Vagina (tissue), 2 donors: Measurements from ENCODE around the gene DNAJC3. TPM values are rescaled to one million over a fixed set of nuclear protein-coding genes. Genes with fewer than 3 reads are reported as not detected.
"Not testable (repeated sequence)": the region's sequence is repeated elsewhere in the genome, so short reads cannot be mapped to it uniquely, and the experiment has no call there.

ENCODE experiments used
- DNase-seq, 2 donors: peaks; one replicate each; pipeline ENCODE4 v3.0.0-alpha.2; 2017; ENCODE audit errors: extremely low spot score in 2 of 2
- H3K27ac ChIP-seq: fragments of 200-600 bp; sonication (generic); one replicate; pipeline ENCODE4 v1.5.1; 2019
- H3K27me3 ChIP-seq: fragments of 200-600 bp; sonication (generic); one replicate; pipeline ENCODE4 v1.5.1; 2019
- H3K36me3 ChIP-seq, 2 donors: fragments of 200-600 bp; sonication (generic); one replicate each; pipeline ENCODE4 v1.5.1; 2017 to 2019
- H3K4me1 ChIP-seq: fragments of 200-600 bp; sonication (generic); one replicate; pipeline ENCODE4 v1.5.1; 2019
- H3K4me3 ChIP-seq, 2 donors: fragments of 200-600 bp; sonication (generic); 1 replicate in 1 of 2; 2 replicates in 1 of 2; pipeline ENCODE4 v1.5.1; 2016 to 2019
- H3K9me3 ChIP-seq: fragments of 200-600 bp; sonication (generic); one replicate; pipeline ENCODE4 v1.5.1; 2019
- POLR2A ChIP-seq, 2 donors: fragments of 450-650 bp; IDR thresholded peaks; one replicate each; pipeline ENCODE4 v1.6.1; 2017; ENCODE audit warnings: antibody characterized with exemption in 2 of 2, mild to moderate bottlenecking in 2 of 2, moderate library complexity in 2 of 2
- POLR2AphosphoS5 ChIP-seq, 2 donors: sonication (generic); formaldehyde crosslinking; IDR thresholded peaks; one replicate each; pipeline ENCODE4 v1.9.0; 2017; ENCODE audit warnings: antibody characterized with exemption in 2 of 2, mild to moderate bottlenecking in 2 of 2, low read depth in 1 of 2; ENCODE audit not compliant: insufficient read depth in 1 of 2
- intact Hi-C: fragments of 100-400 bp; cut with DNase I; formaldehyde crosslinking; loops from one replicate; pipeline ENCODE4 v1.15.1; 2023
- total RNA-seq: library from RNA; depleted of rRNA; stranded (reverse); fragments of >200 nt; gene quantifications from one replicate; pipeline ENCODE4 v1.2.3, GENCODE V29; 2016
- TF ChIP-seq, protein P1 (sequence below), 3 experiments: fragments of 450-650 bp in 2 of 3; fragments of 200-600 bp in 1 of 3; sonication (generic) in 1 of 3; IDR thresholded peaks; one replicate each; pipeline ENCODE4 v1.5.1; 2017 to 2019; ENCODE audit warnings: antibody characterized with exemption in 3 of 3, mild to moderate bottlenecking in 2 of 3, moderate library complexity in 2 of 3

Gene DNAJC3
- total RNA-seq, 1 donor from 2014 or later: 33.1 TPM

DNA sequence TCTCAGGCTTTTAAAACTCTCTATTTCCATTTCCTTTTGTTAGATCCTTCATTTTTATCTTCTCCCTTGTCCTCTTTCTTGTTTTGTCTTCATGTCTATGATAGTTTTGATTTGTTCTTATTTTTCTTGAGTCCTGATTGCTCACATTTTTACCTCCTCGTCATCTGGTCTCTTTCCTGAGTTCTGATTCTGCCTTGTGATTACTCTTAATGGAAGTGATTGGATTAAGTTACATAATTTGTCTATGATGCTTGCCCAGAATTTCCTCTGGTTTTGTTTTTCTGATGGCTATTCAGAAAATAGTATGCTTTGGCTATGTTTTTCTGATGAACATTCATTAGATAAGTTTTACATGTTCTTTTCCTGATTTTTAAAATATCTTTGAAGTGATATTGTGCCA is 102.6 kb downstream of the DNAJC3 start:
- intact Hi-C loops: no loop called here
- TF ChIP-seq POLR2AphosphoS5 (IDR thresholded peaks at IDR 0.05; ENCODE audit: insufficient read depth in 1 of 2, low read depth in 1 of 2) (no peak), POLR2A (IDR thresholded peaks at IDR 0.05) (no peak)
- TF ChIP-seq, protein P1, sequence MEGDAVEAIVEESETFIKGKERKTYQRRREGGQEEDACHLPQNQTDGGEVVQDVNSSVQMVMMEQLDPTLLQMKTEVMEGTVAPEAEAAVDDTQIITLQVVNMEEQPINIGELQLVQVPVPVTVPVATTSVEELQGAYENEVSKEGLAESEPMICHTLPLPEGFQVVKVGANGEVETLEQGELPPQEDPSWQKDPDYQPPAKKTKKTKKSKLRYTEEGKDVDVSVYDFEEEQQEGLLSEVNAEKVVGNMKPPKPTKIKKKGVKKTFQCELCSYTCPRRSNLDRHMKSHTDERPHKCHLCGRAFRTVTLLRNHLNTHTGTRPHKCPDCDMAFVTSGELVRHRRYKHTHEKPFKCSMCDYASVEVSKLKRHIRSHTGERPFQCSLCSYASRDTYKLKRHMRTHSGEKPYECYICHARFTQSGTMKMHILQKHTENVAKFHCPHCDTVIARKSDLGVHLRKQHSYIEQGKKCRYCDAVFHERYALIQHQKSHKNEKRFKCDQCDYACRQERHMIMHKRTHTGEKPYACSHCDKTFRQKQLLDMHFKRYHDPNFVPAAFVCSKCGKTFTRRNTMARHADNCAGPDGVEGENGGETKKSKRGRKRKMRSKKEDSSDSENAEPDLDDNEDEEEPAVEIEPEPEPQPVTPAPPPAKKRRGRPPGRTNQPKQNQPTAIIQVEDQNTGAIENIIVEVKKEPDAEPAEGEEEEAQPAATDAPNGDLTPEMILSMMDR (IDR thresholded peaks at IDR 0.05): no peak

GRCh38 chr13:95781016-95781415 is 104.1 kb downstream of the DNAJC3 start:
- peaks cover 11% of the 10 kb centered on the region for H3K4me1 ChIP-seq
- intact Hi-C loops: no loop called here
- no peak overlapping the region for H3K27ac ChIP-seq
- no peak for TF ChIP-seq POLR2A (IDR thresholded peaks at IDR 0.05)
- no peak for TF ChIP-seq POLR2AphosphoS5 (IDR thresholded peaks at IDR 0.05; ENCODE audit: insufficient read depth in 1 of 2, low read depth in 1 of 2)
- TF ChIP-seq, protein P1 (IDR thresholded peaks at IDR 0.05): no peak
- H3K36me3 ChIP-seq: no peaks in the 10 kb centered on the region
- DNase-seq: no peak
- no peaks in the 10 kb centered on the region for H3K9me3 ChIP-seq
- H3K27me3 ChIP-seq: no peaks in the 10 kb centered on the region
- H3K4me3 ChIP-seq: no peak overlapping the region

More for the DNA sequence above, 102.6 kb downstream of the DNAJC3 start:
- Histone ChIP-seq H3K4me1 (peaks cover 8% of the 10 kb centered on the region), H3K27ac (no peak overlapping the region), H3K9me3 (no peaks in the 10 kb centered on the region), H3K36me3 (no peaks in the 10 kb centered on the region), H3K27me3 (no peaks in the 10 kb centered on the region), H3K4me3 (no peak overlapping the region)
- DNase-seq: no peak

DNA sequence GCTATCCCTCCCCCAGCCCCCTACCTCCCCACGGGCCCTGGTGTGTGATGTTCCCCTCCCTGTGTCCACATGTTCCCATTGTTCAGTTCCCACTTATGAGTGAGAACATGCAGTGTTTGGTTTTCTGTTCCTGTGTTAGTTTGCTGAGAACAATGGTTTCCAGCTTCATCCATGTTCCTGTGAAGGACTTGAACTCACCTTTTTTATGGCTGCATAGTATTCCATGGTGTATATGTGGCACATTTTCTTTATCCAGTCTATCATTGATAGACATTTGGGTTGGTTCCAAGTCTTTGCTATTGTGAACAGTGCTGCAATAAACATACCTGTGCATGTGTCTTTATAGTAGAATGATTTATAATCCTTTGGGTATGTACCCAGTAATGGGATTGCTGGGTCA is 105.0 kb downstream of the DNAJC3 start:
- DNase-seq, H3K9me3 ChIP-seq, intact Hi-C loops, H3K36me3 ChIP-seq, H3K27me3 ChIP-seq, H3K4me3 ChIP-seq, H3K27ac ChIP-seq: not testable (repeated sequence)
- peaks cover 11% of the 10 kb centered on the region for H3K4me1 ChIP-seq

- intact Hi-C loops: no loop called here
- TF ChIP-seq, protein P1 (IDR thresholded peaks at IDR 0.05): no peak
- TF ChIP-seq POLR2AphosphoS5 (IDR thresholded peaks at IDR 0.05; ENCODE audit: insufficient read depth in 1 of 2, low read depth in 1 of 2): no peak
- no peak for TF ChIP-seq POLR2A (IDR thresholded peaks at IDR 0.05)
- no peak for DNase-seq
- Histone ChIP-seq H3K27me3 (no peaks in the 10 kb centered on the region), H3K4me3 (no peak overlapping the region), H3K36me3 (peaks cover 0 to 15% of the 10 kb centered on the region in 2 donors), H3K9me3 (no peaks in the 10 kb centered on the region), H3K4me1 (peaks cover 11% of the 10 kb centered on the region), H3K27ac (no peak overlapping the region)
Measured at GRCh38 chr13:95783747-95784146, 106.8 kb downstream of the DNAJC3 start.

- TF ChIP-seq POLR2AphosphoS5 (IDR thresholded peaks at IDR 0.05; ENCODE audit: insufficient read depth in 1 of 2, low read depth in 1 of 2) (no peak), POLR2A (IDR thresholded peaks at IDR 0.05) (no peak)
- TF ChIP-seq, protein P1 (IDR thresholded peaks at IDR 0.05): no peak
- intact Hi-C loops: no loop called here
- peaks cover 0 to 15% of the 10 kb centered on the region in 2 donors for H3K36me3 ChIP-seq
- H3K27ac ChIP-seq: no peak overlapping the region
- H3K9me3 ChIP-seq: no peaks in the 10 kb centered on the region
- H3K27me3 ChIP-seq: no peaks in the 10 kb centered on the region
- DNase-seq: no peak
- H3K4me3 ChIP-seq: no peak overlapping the region
- H3K4me1 ChIP-seq: peaks cover 11% of the 10 kb centered on the region
Measured at GRCh38 chr13:95784161-95784899, 107.4 kb downstream of the DNAJC3 start.
